Panc1 (cell line): ENCODE data around the gene AFG1L. TPM values are rescaled to one million over a fixed set of nuclear protein-coding genes. Genes with fewer than 3 reads are reported as not detected.

Experiments
- ATAC-seq: fragments of 200-7000 bp; cut with Tn5 transposase; 2 replicates; pipeline ENCODE4 v1.9.1; 2020; ENCODE audit warnings: mild to moderate bottlenecking, moderate library complexity
- BruUV-seq: library from RNA; stranded (reverse); fragments of 400-500 nt; replicated peaks from 2 replicates; lab custom pipeline; 2021; lab: Mats Ljungman, UMichigan
- CTCF ChIA-PET: fragments of 300-600 bp; sonication (Branson Sonifier 250); formaldehyde crosslinking; loops from one replicate; lab custom pipeline; 2022; ENCODE audit warnings: antibody characterized with exemption; lab: Charles Lee
- POLR2A ChIA-PET: fragments of 300-600 bp; sonication (Branson Sonifier 250); formaldehyde crosslinking; loops from one replicate; lab custom pipeline; 2022; ENCODE audit warnings: antibody characterized with exemption; lab: Charles Lee
- DNase-seq: peaks from one replicate; pipeline ENCODE4 v3.0.0-alpha.2; 2010; ENCODE audit warnings: low read depth, low spot score
- H3K27ac ChIP-seq: 2 replicates; pipeline ENCODE4 v1.5.1; 2011; ENCODE audit warnings: mild to moderate bottlenecking, low read length, inconsistent platforms
- H3K27me3 ChIP-seq: fragments of 200-500 bp; sonication (Bioruptor generic); 2 replicates; pipeline ENCODE4 v1.6.0; 2014; ENCODE audit warnings: low read length, inconsistent platforms; ENCODE audit not compliant: control insufficient read depth, insufficient read depth
- H3K36me3 ChIP-seq: fragments of 200-500 bp; sonication (Bioruptor generic); 2 replicates; pipeline ENCODE4 v1.5.1; 2014; ENCODE audit warnings: inconsistent platforms, mild to moderate bottlenecking, low read length, moderate library complexity; ENCODE audit not compliant: control insufficient read depth, insufficient read depth
- H3K4me1 ChIP-seq: 2 replicates; pipeline ENCODE4 v1.5.1; 2011; ENCODE audit warnings: inconsistent platforms, mild to moderate bottlenecking, low read length, moderate library complexity; ENCODE audit not compliant: control insufficient read depth, insufficient read depth
- H3K4me3 ChIP-seq, 2 experiments: 2 replicates each; pipeline ENCODE4 v1.5.1; 2011 to 2012; ENCODE audit warnings: low read depth in 2 of 2, low read length in 2 of 2, mild to moderate bottlenecking in 2 of 2, inconsistent platforms in 1 of 2, moderate library complexity in 1 of 2
- H3K9me3 ChIP-seq: fragments of 200-500 bp; sonication (Bioruptor generic); 2 replicates; pipeline ENCODE4 v1.5.1; 2014; ENCODE audit warnings: low read depth, mild to moderate bottlenecking, inconsistent platforms, low read length, moderate library complexity; ENCODE audit not compliant: control insufficient read depth, insufficient read depth
- POLR2AphosphoS5 ChIP-seq: IDR thresholded peaks from 2 replicates; pipeline ENCODE4 v1.6.1; 2012; ENCODE audit warnings: mild to moderate bottlenecking, low read depth, low read length, moderate library complexity
- SIN3A ChIP-seq: IDR thresholded peaks from 2 replicates; pipeline ENCODE4 v1.6.1; 2012; ENCODE audit warnings: low read depth, mild to moderate bottlenecking, low read length, moderate library complexity, borderline replicate concordance; ENCODE audit not compliant: insufficient read depth
- TCF7L2 ChIP-seq: IDR thresholded peaks from 2 replicates; pipeline ENCODE4 v1.6.1; 2011; ENCODE audit warnings: mild to moderate bottlenecking, low read depth, low read length, inconsistent platforms
- in situ Hi-C: cut with HindIII; loops from 2 replicates; pipeline ENCODE4 v1.10.0; 2016; ENCODE audit warnings: low sequenced_read_pairs, low pct_unique_long_range_greater_than_20kb
- intact Hi-C: fragments of 100-400 bp; cut with micrococcal nuclease; formaldehyde crosslinking; loops from one replicate; pipeline ENCODE4 v1.10.0; 2022; ENCODE audit not compliant: unreplicated experiment
- total RNA-seq: library from RNA; stranded (reverse); gene quantifications from one replicate; pipeline ENCODE4 v1.2.1, GENCODE V29; 2021; ENCODE audit not compliant: unreplicated experiment
- TF ChIP-seq, protein P1 (sequence below), 2 experiments: IDR thresholded peaks; 2 replicates each; pipeline ENCODE4 v1.6.1; 2011 to 2012; ENCODE audit warnings: low read depth in 2 of 2, control low read depth in 1 of 2, low read length in 1 of 2, mild to moderate bottlenecking in 1 of 2, moderate library complexity in 1 of 2; ENCODE audit not compliant: insufficient read depth in 1 of 2
- TF ChIP-seq, protein P2 (sequence below): fragments of 450-650 bp; IDR thresholded peaks from 2 replicates; pipeline ENCODE4 v1.5.1; 2017; ENCODE audit warnings: mild to moderate bottlenecking

AFG1L gene
- total RNA-seq, 1 experiment from 2014 or later: 12.4 TPM

DNA sequence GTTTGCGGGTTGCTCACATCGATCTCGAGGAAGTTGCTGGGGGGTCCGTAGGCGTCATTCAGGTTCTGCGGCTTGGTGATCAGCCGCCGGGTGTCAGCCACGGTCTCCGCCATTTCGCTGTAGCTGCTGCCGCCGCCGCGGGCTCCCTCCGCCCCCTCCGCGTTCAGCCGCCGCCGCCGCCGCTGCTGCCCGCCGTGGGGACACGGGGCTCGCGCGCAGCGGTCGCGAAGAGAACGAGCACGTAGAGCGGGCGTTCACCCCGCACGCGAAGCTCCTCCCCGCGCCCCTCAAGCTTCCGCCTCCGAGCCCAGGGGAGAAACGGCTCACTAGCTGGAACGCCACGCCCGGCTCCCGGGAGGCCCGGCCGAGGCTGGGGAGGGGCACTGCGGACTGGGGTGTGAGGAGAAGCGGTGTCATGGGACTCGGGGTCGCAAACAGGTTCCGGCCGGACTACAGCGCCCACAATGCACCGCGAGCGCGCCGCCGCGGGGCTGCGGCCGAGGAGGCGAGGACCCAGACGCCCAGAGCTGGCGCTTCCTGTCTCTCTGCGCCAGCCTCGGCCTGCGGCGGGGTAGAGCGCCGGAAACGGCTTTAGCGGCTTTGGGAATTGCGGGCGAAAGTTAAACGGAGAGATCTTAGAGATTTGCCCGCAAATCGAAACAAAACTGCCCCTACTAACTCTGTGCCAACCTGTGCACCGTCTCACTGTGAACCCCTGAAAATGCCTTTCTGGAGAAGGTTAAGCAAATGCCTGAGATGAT lies 33.9 kb upstream of the AFG1L start, which contains the start of gene SNX3:
TSS of gene SNX3 (minus strand) at position 232 of the 761 bp plus-strand sequence. CDS start at position 113, 119 bp downstream.
- in situ Hi-C loops: no loop called here
- Histone ChIP-seq H3K4me3 (peak within 1 kb of the TSS; percentile 88 to 99), H3K36me3 (peaks cover 6% of the 10 kb centered on the region), H3K27me3 (no peaks in the 10 kb centered on the region), H3K9me3 (no peaks in the 10 kb centered on the region), H3K27ac (peak within 1 kb of the TSS; percentile 99), H3K4me1 (no peaks in the 10 kb centered on the region; the same call in 1 of the 2 replicates)
- ChIA-PET CTCF (interaction anchor here (1.4 kb wide), 1 partner anchor 231 kb away, joined by 6 read pairs; no protein-coding TSS in a partner anchor), POLR2A (interaction anchor here (0.7 to 1.4 kb wide), 2 partner anchors 33 to 156 kb away, joined by 3 to 5 read pairs; no protein-coding TSS in a partner anchor)
- intact Hi-C loops: no loop called here
- TF ChIP-seq, protein P1, sequence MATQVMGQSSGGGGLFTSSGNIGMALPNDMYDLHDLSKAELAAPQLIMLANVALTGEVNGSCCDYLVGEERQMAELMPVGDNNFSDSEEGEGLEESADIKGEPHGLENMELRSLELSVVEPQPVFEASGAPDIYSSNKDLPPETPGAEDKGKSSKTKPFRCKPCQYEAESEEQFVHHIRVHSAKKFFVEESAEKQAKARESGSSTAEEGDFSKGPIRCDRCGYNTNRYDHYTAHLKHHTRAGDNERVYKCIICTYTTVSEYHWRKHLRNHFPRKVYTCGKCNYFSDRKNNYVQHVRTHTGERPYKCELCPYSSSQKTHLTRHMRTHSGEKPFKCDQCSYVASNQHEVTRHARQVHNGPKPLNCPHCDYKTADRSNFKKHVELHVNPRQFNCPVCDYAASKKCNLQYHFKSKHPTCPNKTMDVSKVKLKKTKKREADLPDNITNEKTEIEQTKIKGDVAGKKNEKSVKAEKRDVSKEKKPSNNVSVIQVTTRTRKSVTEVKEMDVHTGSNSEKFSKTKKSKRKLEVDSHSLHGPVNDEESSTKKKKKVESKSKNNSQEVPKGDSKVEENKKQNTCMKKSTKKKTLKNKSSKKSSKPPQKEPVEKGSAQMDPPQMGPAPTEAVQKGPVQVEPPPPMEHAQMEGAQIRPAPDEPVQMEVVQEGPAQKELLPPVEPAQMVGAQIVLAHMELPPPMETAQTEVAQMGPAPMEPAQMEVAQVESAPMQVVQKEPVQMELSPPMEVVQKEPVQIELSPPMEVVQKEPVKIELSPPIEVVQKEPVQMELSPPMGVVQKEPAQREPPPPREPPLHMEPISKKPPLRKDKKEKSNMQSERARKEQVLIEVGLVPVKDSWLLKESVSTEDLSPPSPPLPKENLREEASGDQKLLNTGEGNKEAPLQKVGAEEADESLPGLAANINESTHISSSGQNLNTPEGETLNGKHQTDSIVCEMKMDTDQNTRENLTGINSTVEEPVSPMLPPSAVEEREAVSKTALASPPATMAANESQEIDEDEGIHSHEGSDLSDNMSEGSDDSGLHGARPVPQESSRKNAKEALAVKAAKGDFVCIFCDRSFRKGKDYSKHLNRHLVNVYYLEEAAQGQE (IDR thresholded peaks at IDR 0.05; ENCODE audit: insufficient read depth in 1 of 2, low read depth in 2 of 2, low read length in 1 of 2): peak in 1 of 2 experiments; percentile 55; a peak in 2 of 4 replicates
- TF ChIP-seq TCF7L2 (peak; percentile 58; the same call in 1 of the 2 replicates), POLR2AphosphoS5 (peak; percentile 95), SIN3A (peak; percentile 16; the same call in 1 of the 2 replicates)
- TF ChIP-seq, protein P2, sequence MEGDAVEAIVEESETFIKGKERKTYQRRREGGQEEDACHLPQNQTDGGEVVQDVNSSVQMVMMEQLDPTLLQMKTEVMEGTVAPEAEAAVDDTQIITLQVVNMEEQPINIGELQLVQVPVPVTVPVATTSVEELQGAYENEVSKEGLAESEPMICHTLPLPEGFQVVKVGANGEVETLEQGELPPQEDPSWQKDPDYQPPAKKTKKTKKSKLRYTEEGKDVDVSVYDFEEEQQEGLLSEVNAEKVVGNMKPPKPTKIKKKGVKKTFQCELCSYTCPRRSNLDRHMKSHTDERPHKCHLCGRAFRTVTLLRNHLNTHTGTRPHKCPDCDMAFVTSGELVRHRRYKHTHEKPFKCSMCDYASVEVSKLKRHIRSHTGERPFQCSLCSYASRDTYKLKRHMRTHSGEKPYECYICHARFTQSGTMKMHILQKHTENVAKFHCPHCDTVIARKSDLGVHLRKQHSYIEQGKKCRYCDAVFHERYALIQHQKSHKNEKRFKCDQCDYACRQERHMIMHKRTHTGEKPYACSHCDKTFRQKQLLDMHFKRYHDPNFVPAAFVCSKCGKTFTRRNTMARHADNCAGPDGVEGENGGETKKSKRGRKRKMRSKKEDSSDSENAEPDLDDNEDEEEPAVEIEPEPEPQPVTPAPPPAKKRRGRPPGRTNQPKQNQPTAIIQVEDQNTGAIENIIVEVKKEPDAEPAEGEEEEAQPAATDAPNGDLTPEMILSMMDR: no peak
- TSS peak; percentile 99 for BruUV-seq
- ATAC-seq (peak; percentile 99), DNase-seq (peak; percentile 90)

DNA sequence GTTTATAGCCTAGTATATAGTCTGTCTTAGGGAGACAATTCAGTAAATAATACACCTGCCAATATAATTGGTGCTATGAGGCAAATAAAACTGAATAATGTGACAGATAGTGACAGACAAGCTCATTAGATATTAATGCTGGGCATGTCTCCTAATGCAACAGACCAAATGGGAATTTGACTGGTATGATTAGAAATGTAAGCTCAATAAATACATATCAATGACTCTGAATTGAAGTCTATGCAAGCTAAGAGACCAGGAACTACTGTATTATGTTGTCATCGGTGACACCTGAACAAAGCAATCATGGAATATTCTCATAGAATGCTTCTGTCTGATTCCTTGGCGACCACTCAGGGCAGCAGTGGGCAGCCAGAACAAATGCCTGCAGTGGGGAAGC lies 31.5 kb upstream of the AFG1L start:
- Histone ChIP-seq H3K4me1 (no peaks in the 10 kb centered on the region; the same call in 1 of the 2 replicates), H3K9me3 (no peaks in the 10 kb centered on the region), H3K36me3 (no peaks in the 10 kb centered on the region; the same call in 1 of the 2 replicates), H3K27ac (no peak overlapping the region), H3K4me3 (no peak overlapping the region), H3K27me3 (no peaks in the 10 kb centered on the region)
- DNase-seq: no peak
- BruUV-seq: no TSS peak
- ATAC-seq: no peak
- TF ChIP-seq POLR2AphosphoS5 (no peak), SIN3A (no peak), TCF7L2 (no peak)
- TF ChIP-seq, protein P2: no peak
- TF ChIP-seq, protein P1 (IDR thresholded peaks at IDR 0.05; ENCODE audit: insufficient read depth in 1 of 2, low read depth in 2 of 2, low read length in 1 of 2): no peak
- intact Hi-C loops: no loop called here
- POLR2A ChIA-PET: no interaction called here
- in situ Hi-C loops: no loop called here
- CTCF ChIA-PET: interaction anchor here (1.1 kb wide), 1 partner anchor 229 kb away, joined by 4 read pairs; no protein-coding TSS in a partner anchor
